ENCODE measurements around the gene BIRC7. TPM values are rescaled to one million over a fixed set of nuclear protein-coding genes. Genes with fewer than 3 reads are reported as not detected.
A peak's percentile ranks its signal among the peaks of the same experiment; 100 is the strongest.

The BIRC7 gene
- total RNA-seq, 1 donor from 2014 or later: not detected

GRCh38 chr20:63262836-63263235, 27.1 kb downstream of the BIRC7 start:
- Mint-ChIP-seq H3K27me3 (peaks cover 18% of the 10 kb centered on the region), H3K4me1 (ENCODE audit: low read depth) (peaks cover 6% of the 10 kb centered on the region), H3K36me3 (ENCODE audit: insufficient read depth) (no peaks in the 10 kb centered on the region), H3K27ac (peak overlapping the region; percentile 31), H3K4me3 (ENCODE audit: low read depth) (no peak overlapping the region), H3K9me3 (ENCODE audit: low read depth) (no peaks in the 10 kb centered on the region)
- no peak for DNase-seq (ENCODE audit: low spot score, unreplicated experiment)
- TF ChIP-seq CTCF (IDR thresholded peaks at IDR 0.05; ENCODE audit: unreplicated experiment): no peak

- no peak for DNase-seq (ENCODE audit: low spot score, unreplicated experiment)
- Mint-ChIP-seq H3K27ac (no peak overlapping the region), H3K4me3 (ENCODE audit: low read depth) (no peak overlapping the region), H3K4me1 (ENCODE audit: low read depth) (peaks cover 6% of the 10 kb centered on the region), H3K9me3 (ENCODE audit: low read depth) (no peaks in the 10 kb centered on the region), H3K27me3 (peaks cover 12% of the 10 kb centered on the region), H3K36me3 (ENCODE audit: insufficient read depth) (no peaks in the 10 kb centered on the region)
- no peak for TF ChIP-seq CTCF (IDR thresholded peaks at IDR 0.05; ENCODE audit: unreplicated experiment)
These were observed 28.3 kb downstream of the BIRC7 start for GRCh38 chr20:63264000-63264399.

GRCh38 chr20:63264519-63264918, 28.8 kb downstream of the BIRC7 start:
- H3K36me3 Mint-ChIP-seq (ENCODE audit: insufficient read depth): no peaks in the 10 kb centered on the region
- peaks cover 10% of the 10 kb centered on the region for H3K27me3 Mint-ChIP-seq
- H3K4me3 Mint-ChIP-seq (ENCODE audit: low read depth): no peak overlapping the region
- no peak for TF ChIP-seq CTCF (IDR thresholded peaks at IDR 0.05; ENCODE audit: unreplicated experiment)
- H3K27ac Mint-ChIP-seq: no peak overlapping the region
- no peak for DNase-seq (ENCODE audit: low spot score, unreplicated experiment)
- peaks cover 6% of the 10 kb centered on the region for H3K4me1 Mint-ChIP-seq (ENCODE audit: low read depth)
- H3K9me3 Mint-ChIP-seq (ENCODE audit: low read depth): no peaks in the 10 kb centered on the region

GRCh38 chr20:63265891-63266515, 30.3 kb downstream of the BIRC7 start:
- no peak for TF ChIP-seq CTCF (IDR thresholded peaks at IDR 0.05; ENCODE audit: unreplicated experiment)
- peaks cover 6% of the 10 kb centered on the region for H3K4me1 Mint-ChIP-seq (ENCODE audit: low read depth)
- no peak for DNase-seq (ENCODE audit: low spot score, unreplicated experiment)

GRCh38 chr20:63267691-63268090, 32.0 kb downstream of the BIRC7 start:
- DNase-seq (ENCODE audit: low spot score, unreplicated experiment): no peak
- Mint-ChIP-seq H3K27ac (no peak overlapping the region), H3K4me1 (ENCODE audit: low read depth) (peaks cover 8% of the 10 kb centered on the region), H3K4me3 (ENCODE audit: low read depth) (no peak overlapping the region), H3K27me3 (peaks cover 10% of the 10 kb centered on the region), H3K36me3 (ENCODE audit: insufficient read depth) (no peaks in the 10 kb centered on the region), H3K9me3 (ENCODE audit: low read depth) (no peaks in the 10 kb centered on the region)
- TF ChIP-seq CTCF (IDR thresholded peaks at IDR 0.05; ENCODE audit: unreplicated experiment): no peak

More at GRCh38 chr20:63265891-63266515, 30.3 kb downstream of the BIRC7 start:
- H3K27ac Mint-ChIP-seq: no peak overlapping the region
- H3K36me3 Mint-ChIP-seq (ENCODE audit: insufficient read depth): no peaks in the 10 kb centered on the region
- H3K9me3 Mint-ChIP-seq (ENCODE audit: low read depth): no peaks in the 10 kb centered on the region
- peaks cover 10% of the 10 kb centered on the region for H3K27me3 Mint-ChIP-seq
- H3K4me3 Mint-ChIP-seq (ENCODE audit: low read depth): no peak overlapping the region
